Spleen (tissue), 11 donors: Measurements from ENCODE around the gene PHEX. TPM values are rescaled to one million over a fixed set of nuclear protein-coding genes. Genes with fewer than 3 reads are reported as not detected.

Experiments
- DNase-seq: peaks from one replicate; pipeline ENCODE4 v3.0.0-alpha.2; 2020
- H3K27ac ChIP-seq, 8 donors: fragments of 200-600 bp; sonication (generic) in 7 of 8; 1 replicate in 4 of 8; 2 replicates in 4 of 8; pipeline versions ENCODE4 v1.5.0 to v1.8.0; 2016 to 2021; ENCODE audit warnings: inconsistent platforms in 4 of 8, mild to moderate bottlenecking in 4 of 8, moderate library complexity in 1 of 8
- H3K27me3 ChIP-seq, 7 donors: fragments of 200-600 bp; sonication (generic) in 6 of 7; replicated peaks in 1 of 7; 1 replicate in 4 of 7; 2 replicates in 3 of 7; pipeline versions ENCODE4 v1.5.0 to v1.8.0; 2016 to 2021; ENCODE audit warnings: inconsistent platforms in 3 of 7, mild to moderate bottlenecking in 1 of 7
- H3K36me3 ChIP-seq, 6 donors: fragments of 200-600 bp; sonication (generic) in 5 of 6; 1 replicate in 4 of 6; 2 replicates in 2 of 6; pipeline versions ENCODE4 v1.5.0 to v1.8.0; 2016 to 2021; ENCODE audit warnings: inconsistent platforms in 2 of 6
- H3K4me1 ChIP-seq, 6 donors: fragments of 200-600 bp; sonication (generic) in 5 of 6; 1 replicate in 3 of 6; 2 replicates in 3 of 6; pipeline versions ENCODE4 v1.5.0 to v1.8.0; 2016 to 2021; ENCODE audit warnings: inconsistent platforms in 3 of 6
- H3K4me3 ChIP-seq, 8 donors: fragments of 200-600 bp; sonication (generic) in 7 of 8; 1 replicate in 4 of 8; 2 replicates in 4 of 8; pipeline versions ENCODE4 v1.5.0 to v1.8.0; 2016 to 2021; ENCODE audit warnings: inconsistent platforms in 4 of 8, mild to moderate bottlenecking in 4 of 8, moderate library complexity in 2 of 8
- H3K9me3 ChIP-seq, 8 donors: fragments of 200-600 bp; sonication (generic) in 7 of 8; 1 replicate in 4 of 8; 2 replicates in 4 of 8; pipeline versions ENCODE4 v1.5.0 to v1.8.0; 2016 to 2021; ENCODE audit warnings: inconsistent platforms in 4 of 8
- POLR2A ChIP-seq, 3 donors: fragments of 450-650 bp; IDR thresholded peaks; one replicate each; pipeline ENCODE4 v1.5.1; 2017; ENCODE audit warnings: antibody characterized with exemption in 3 of 3, mild to moderate bottlenecking in 1 of 3
- POLR2AphosphoS5 ChIP-seq, 3 donors: sonication (generic); formaldehyde crosslinking; IDR thresholded peaks; one replicate each; pipeline ENCODE4 v1.5.1; 2017; ENCODE audit warnings: antibody characterized with exemption in 3 of 3
- WGBS, 5 donors: extraction: QIAGEN DNeasy Blood & Tissue Kit in 3 of 5; methylation state at CpG; one replicate each; pipeline versions ENCODE4 v1.1.5 to v1.1.7; 2013 to 2018; 5-methylcytosine and 5-hydroxymethylcytosine counted together
- intact Hi-C: fragments of 100-400 bp; cut with DNase I; formaldehyde crosslinking; loops from one replicate; pipeline ENCODE4 v1.15.0; 2023; ENCODE audit warnings: low total_unique reads
- polyA plus RNA-seq, 3 donors: library from polyadenylated mRNA; stranded (reverse); fragments of 200-250 nt; gene quantifications; one replicate each; pipeline ENCODE4 v1.2.1, GENCODE V29; 2013
- total RNA-seq, 7 donors: library from RNA; depleted of rRNA in 3 of 7; stranded (reverse); fragments of >200 nt in 3 of 7; fragmentation: NEBNext Ultra II Directional in 4 of 7; extraction: Animal tissue kit (Norgen Biotek cat#: 25700) in 4 of 7; gene quantifications; one replicate each; pipeline versions ENCODE4 v1.1.0 to v1.2.1, GENCODE V29; 2016 to 2021
- TF ChIP-seq, protein P1 (sequence below), 11 experiments: fragments of 200-600 bp in 7 of 11; fragments of 450-650 bp in 4 of 11; sonication (generic) in 4 of 11; IDR thresholded peaks in 8 of 11; conservative IDR thresholded peaks in 3 of 11; 1 replicate in 7 of 11; 2 replicates in 4 of 11; pipeline versions ENCODE4 v1.4.0 to v1.8.0; 2016 to 2021; ENCODE audit warnings: antibody characterized with exemption in 11 of 11, inconsistent platforms in 4 of 11, mild to moderate bottlenecking in 1 of 11
- donor health status: healthy with polysubstance abuse.
- donor health status: DM: no; HTN: no; CAD: no; lungs with moderate emphysema.
- donor health status: DM: no; HTN: no; CAD: no.
- donor health status: Bipolar disorder and iron deficiency.
- donor health status: healthy.
- donor health status: DM: no; HTN: no; CAD: no.
- donor health status: DM: yes; HTN: yes; CAD: no.

PHEX gene
- total and polyA plus RNA-seq, 10 donors = 0.13 to 1.5 (median 0.54) TPM

- Histone ChIP-seq H3K27me3 (peaks cover 0 to 4% (median 0%) of the 10 kb centered on the region in 7 donors), H3K4me1 (no peaks in the 10 kb centered on the region), H3K9me3 (no peaks in the 10 kb centered on the region), H3K36me3 (no peaks in the 10 kb centered on the region), H3K4me3 (no peak overlapping the region), H3K27ac (no peak overlapping the region)
- no peak for DNase-seq
- intact Hi-C loops = no loop called here
- WGBS, 5 donors = 86 to 95% (median 87%) methylated on average over 11 to 13 of the region's 13 CpGs
- TF ChIP-seq POLR2AphosphoS5 (IDR thresholded peaks at IDR 0.05) = no peak
- TF ChIP-seq, protein P1, sequence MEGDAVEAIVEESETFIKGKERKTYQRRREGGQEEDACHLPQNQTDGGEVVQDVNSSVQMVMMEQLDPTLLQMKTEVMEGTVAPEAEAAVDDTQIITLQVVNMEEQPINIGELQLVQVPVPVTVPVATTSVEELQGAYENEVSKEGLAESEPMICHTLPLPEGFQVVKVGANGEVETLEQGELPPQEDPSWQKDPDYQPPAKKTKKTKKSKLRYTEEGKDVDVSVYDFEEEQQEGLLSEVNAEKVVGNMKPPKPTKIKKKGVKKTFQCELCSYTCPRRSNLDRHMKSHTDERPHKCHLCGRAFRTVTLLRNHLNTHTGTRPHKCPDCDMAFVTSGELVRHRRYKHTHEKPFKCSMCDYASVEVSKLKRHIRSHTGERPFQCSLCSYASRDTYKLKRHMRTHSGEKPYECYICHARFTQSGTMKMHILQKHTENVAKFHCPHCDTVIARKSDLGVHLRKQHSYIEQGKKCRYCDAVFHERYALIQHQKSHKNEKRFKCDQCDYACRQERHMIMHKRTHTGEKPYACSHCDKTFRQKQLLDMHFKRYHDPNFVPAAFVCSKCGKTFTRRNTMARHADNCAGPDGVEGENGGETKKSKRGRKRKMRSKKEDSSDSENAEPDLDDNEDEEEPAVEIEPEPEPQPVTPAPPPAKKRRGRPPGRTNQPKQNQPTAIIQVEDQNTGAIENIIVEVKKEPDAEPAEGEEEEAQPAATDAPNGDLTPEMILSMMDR (IDR thresholded peaks at IDR 0.05 in 8 of 11, conservative IDR thresholded peaks at IDR 0.05 in 3 of 11) = no peak
- no peak for TF ChIP-seq POLR2A (IDR thresholded peaks at IDR 0.05)
These were observed 5.9 kb downstream of the PHEX start for GRCh38 chrX:22037911-22038537.

- 79 to 96% (median 85%) methylated on average over 6 of the region's 6 CpGs for WGBS, 5 donors
- no peaks in the 10 kb centered on the region for H3K4me1 ChIP-seq
- no peaks in the 10 kb centered on the region for H3K9me3 ChIP-seq
- H3K4me3 ChIP-seq = no peak overlapping the region
- TF ChIP-seq, protein P1 (IDR thresholded peaks at IDR 0.05 in 8 of 11, conservative IDR thresholded peaks at IDR 0.05 in 3 of 11) = no peak
- no peak for TF ChIP-seq POLR2AphosphoS5 (IDR thresholded peaks at IDR 0.05)
- TF ChIP-seq POLR2A (IDR thresholded peaks at IDR 0.05) = no peak
- intact Hi-C loops = no loop called here
- H3K27ac ChIP-seq = no peak overlapping the region
- peaks cover 0 to 4% (median 0%) of the 10 kb centered on the region in 7 donors for H3K27me3 ChIP-seq
- no peak for DNase-seq
- no peaks in the 10 kb centered on the region for H3K36me3 ChIP-seq
These were observed 7.4 kb downstream of the PHEX start for GRCh38 chrX:22039541-22039940.

DNA sequence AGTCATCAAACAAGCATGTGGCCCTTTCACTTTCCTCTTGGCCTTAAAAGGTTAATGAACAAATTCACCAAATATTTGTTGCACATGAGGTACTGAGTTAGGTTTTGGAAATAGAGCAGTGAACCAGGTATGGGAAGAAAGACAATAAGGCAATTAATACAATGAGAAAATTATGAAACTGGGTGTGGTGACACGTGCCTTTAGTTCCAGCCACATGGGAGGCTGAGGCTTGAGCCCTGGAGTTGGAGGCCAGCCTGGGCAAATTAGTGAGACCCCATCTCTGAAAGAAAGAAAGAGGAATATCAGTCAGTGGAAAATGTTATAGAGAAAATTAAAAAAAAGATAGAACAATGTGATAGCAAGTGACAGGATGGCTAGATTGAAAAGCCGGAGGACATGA, 8.1 kb downstream of the PHEX start:
- no peaks in the 10 kb centered on the region for H3K4me1 ChIP-seq
- TF ChIP-seq POLR2AphosphoS5 (IDR thresholded peaks at IDR 0.05) (no peak), POLR2A (IDR thresholded peaks at IDR 0.05) (no peak)
- TF ChIP-seq, protein P1 (IDR thresholded peaks at IDR 0.05 in 8 of 11, conservative IDR thresholded peaks at IDR 0.05 in 3 of 11) = no peak
- no peaks in the 10 kb centered on the region for H3K9me3 ChIP-seq
- H3K27ac ChIP-seq = no peak overlapping the region
- DNase-seq = no peak
- 69 to 96% (median 82%) methylated on average over 2 of the region's 2 CpGs for WGBS, 5 donors
- H3K36me3 ChIP-seq = no peaks in the 10 kb centered on the region
- peaks cover 0 to 4% (median 0%) of the 10 kb centered on the region in 7 donors for H3K27me3 ChIP-seq
- no peak overlapping the region for H3K4me3 ChIP-seq
- intact Hi-C loops = no loop called here

- no peaks in the 10 kb centered on the region for H3K9me3 ChIP-seq
- intact Hi-C loops = no loop called here
- H3K4me3 ChIP-seq = no peak overlapping the region
- H3K27ac ChIP-seq = no peak overlapping the region
- TF ChIP-seq POLR2A (IDR thresholded peaks at IDR 0.05) (no peak), POLR2AphosphoS5 (IDR thresholded peaks at IDR 0.05) (no peak)
- TF ChIP-seq, protein P1 (IDR thresholded peaks at IDR 0.05 in 8 of 11, conservative IDR thresholded peaks at IDR 0.05 in 3 of 11) = no peak
- WGBS, 5 donors = 70 to 87% (median 75%) methylated on average over 11 of the region's 11 CpGs
- DNase-seq = no peak
- H3K36me3 ChIP-seq = no peaks in the 10 kb centered on the region
- H3K27me3 ChIP-seq = peaks cover 0 to 4% (median 0%) of the 10 kb centered on the region in 7 donors
- H3K4me1 ChIP-seq = no peaks in the 10 kb centered on the region
These were observed 9.9 kb downstream of the PHEX start for GRCh38 chrX:22041907-22042530.
